Stimulated activated CD8-positive, alpha-beta memory T cell treated with anti-CD3 and anti-CD28 coated beads, Interleukin-2, amount 100 ng/mL, for 48 hours (primary cell): Measurements from ENCODE around the gene RAB15.

Experiments
- DNase-seq, 2 donors: peaks; one replicate each; pipeline ENCODE4 v3.0.0-alpha.2; 2020; ENCODE audit warnings: low read depth in 2 of 2

Gene RAB15

DNA sequence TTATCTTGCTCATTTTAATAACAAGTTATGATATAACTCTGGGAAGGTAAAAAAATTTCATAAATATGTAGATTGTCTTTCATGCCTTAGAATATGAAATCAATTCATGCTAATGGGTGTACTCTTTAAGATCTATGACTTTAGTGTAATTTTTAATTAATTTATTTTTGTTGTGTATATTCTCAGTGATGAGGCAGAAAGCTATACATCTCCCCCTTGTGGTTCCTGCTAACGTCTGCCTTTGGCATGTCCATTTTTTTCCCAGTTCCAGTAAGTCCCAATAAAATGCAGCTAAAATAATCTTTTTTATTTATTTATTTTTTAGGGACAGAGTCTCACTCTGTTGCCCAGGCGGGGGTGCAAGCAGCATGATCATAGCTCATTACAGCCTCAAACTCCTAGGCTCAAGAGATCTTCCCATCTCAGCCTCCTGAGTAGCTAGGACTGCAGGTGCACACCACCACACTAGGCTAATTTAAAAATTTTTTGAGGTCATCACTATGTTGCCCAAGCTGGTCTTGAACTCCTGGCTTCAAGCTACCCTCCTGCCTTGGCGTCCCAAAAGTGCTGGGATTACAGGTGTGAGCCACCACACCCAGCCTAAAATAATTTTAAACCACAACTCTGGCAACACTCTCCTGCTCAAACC is 61.2 kb downstream of the RAB15 start:
- DNase-seq: no peak

DNA sequence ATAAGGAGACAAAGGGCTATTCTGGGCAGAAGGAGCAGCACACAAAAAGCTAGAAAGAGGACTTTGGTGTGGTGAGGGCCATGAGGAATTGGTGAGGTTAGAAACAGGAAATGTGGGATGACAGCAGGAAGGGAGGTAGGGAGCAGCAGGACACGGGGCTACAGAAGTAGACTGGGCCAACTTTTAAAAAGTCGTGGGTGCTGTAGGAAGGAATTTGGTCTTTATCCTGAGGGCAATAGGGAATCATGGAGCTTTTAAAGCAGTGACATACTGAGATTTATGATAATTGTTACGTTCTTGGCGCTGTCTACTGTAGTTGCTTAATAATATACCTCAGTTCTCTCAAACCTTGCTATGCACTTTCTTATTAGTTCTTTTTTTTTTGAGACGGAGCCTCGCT is 66.1 kb downstream of the RAB15 start:
- DNase-seq: no peak

- DNase-seq: no peak
Observed at GRCh38 chr14:64899958-64900357, 72.2 kb downstream of the RAB15 start.
